Measurements from ENCODE around the gene OSGIN1. TPM values are rescaled to one million over a fixed set of nuclear protein-coding genes. Genes with fewer than 3 reads are reported as not detected.

OSGIN1 gene
- total RNA-seq, 1 experiment from 2014 or later: 1.7 TPM

DNA sequence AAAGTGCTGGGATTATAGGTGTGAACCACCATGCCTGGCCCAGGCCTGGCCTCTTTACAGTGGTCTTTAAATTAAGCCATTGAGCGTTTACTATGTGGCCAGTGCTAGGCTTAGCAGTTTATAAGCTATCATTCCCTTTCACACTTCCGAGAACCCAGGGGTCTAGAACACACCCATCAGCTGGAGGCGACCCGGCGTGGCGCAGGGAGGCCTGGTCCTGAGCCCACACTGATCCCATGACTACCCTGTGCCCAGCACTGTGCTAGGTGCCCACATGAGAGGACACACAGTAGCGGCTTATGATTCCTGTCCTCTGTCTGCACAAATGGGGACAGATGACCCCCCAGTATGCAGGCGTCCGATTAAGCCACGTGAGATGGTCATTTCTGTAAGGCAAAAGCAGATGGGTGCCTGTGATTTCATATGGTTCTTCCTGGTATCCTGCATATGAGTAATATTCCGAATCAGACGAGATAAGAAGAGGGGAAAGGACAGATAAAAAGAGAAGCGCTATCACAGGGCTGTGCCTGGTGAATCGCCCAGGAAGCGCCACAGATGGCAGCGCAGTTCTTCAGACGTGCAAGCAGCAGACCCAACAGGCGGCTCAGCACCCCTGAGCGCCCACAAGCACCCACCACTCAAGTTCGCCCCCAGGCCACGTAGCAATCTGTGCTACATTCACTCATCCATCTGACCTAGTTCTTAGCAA is 5.3 kb downstream of the OSGIN1 start:
- H3K36me3 Mint-ChIP-seq: no peaks in the 10 kb centered on the region
- POLR2A ChIA-PET: interaction anchor here (0.6 kb wide), 1 partner anchor 53 kb away, joined by 4 read pairs; no protein-coding TSS in a partner anchor
- H3K4me1 Mint-ChIP-seq: peaks cover 8% of the 10 kb centered on the region
- no peak for DNase-seq (ENCODE audit: low spot score)
- TF ChIP-seq ZBTB21 (CRISPR knock-in tag; IDR thresholded peaks at IDR 0.05; ENCODE audit: borderline replicate concordance) (no peak), NFE2L1 (CRISPR knock-in tag; IDR thresholded peaks at IDR 0.05) (no peak), GRHL2 (CRISPR knock-in tag; IDR thresholded peaks at IDR 0.05; ENCODE audit: insufficient replicate concordance, severe bottlenecking) (no peak), ERG (CRISPR knock-in tag; IDR thresholded peaks at IDR 0.05) (no peak), MAX (CRISPR knock-in tag; IDR thresholded peaks at IDR 0.05) (no peak), ZNF416 (CRISPR knock-in tag; IDR thresholded peaks at IDR 0.05) (no peak), PRRX2 (CRISPR knock-in tag; IDR thresholded peaks at IDR 0.05) (no peak), FOXK1 (CRISPR knock-in tag; IDR thresholded peaks at IDR 0.05) (no peak), ZNF121 (CRISPR knock-in tag; IDR thresholded peaks at IDR 0.05) (no peak), NR3C1 (CRISPR knock-in tag; conservative IDR thresholded peaks at IDR 0.05; ENCODE audit: low read depth) (no peak), HMGA2 (CRISPR knock-in tag; IDR thresholded peaks at IDR 0.05) (no peak), GTF2I (CRISPR knock-in tag; conservative IDR thresholded peaks at IDR 0.05) (no peak), MXD4 (CRISPR knock-in tag; IDR thresholded peaks at IDR 0.05; ENCODE audit: borderline replicate concordance) (no peak)
- CTCF ChIA-PET: interaction anchor here (1.0 to 4.9 kb wide), 6 partner anchors 12 to 109 kb away, joined by 3 to 131 read pairs (median 26); partner anchors contain the start of gene SLC38A8
- ATAC-seq: no peak
- no peaks in the 10 kb centered on the region for H3K9me3 Mint-ChIP-seq
- no peaks in the 10 kb centered on the region for H3K27me3 Mint-ChIP-seq (ENCODE audit: low read depth)
- H3K4me3 Mint-ChIP-seq: no peak overlapping the region
- no peak overlapping the region for H3K27ac Mint-ChIP-seq

DNA sequence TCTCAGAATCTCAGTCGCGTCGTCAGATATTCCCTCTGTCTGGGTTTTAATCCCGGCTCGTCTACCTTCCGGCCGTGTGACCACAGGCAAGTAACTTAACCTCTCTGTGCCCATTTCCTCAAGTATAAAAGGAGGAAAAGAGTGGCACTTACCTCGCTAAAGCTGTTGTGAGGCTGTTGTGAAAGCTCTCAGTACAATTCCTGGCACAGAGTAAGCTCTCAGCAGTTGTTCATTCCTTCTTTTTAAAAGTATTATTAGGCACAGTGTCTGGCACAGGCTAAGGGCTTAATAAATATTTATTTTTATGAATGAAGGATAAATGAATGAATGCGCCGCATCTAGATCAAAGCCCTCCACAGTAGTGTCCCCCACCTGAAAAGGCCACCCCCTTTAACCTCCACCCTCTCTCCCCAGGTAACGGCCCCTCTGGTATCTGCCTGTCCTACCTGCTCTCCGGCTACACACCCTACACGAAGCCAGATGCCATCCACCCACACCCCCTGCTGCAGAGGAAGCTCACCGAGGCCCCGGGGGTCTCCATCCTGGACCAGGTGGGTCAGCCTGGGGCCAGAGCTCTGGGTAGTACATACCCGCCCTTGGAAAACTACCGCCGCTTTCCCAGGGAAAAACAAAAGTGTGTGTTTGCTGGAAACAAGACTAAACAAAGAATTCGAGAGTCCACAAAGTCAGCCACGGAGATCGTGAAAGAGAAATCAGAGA is 6.0 kb downstream of the OSGIN1 start:
- H3K4me3 Mint-ChIP-seq: no peak overlapping the region
- ATAC-seq (no peak), DNase-seq (ENCODE audit: low spot score) (no peak)
- POLR2A ChIA-PET: no interaction called here
- no peaks in the 10 kb centered on the region for H3K36me3 Mint-ChIP-seq
- TF ChIP-seq ZNF121 (CRISPR knock-in tag; IDR thresholded peaks at IDR 0.05): no peak
- no peaks in the 10 kb centered on the region for H3K27me3 Mint-ChIP-seq (ENCODE audit: low read depth)
- CTCF ChIA-PET: interaction anchor here (1.4 to 4.9 kb wide), 2 partner anchors 86 to 107 kb away, joined by 4 to 131 read pairs; partner anchors contain the start of gene SLC38A8
- no peak overlapping the region for H3K27ac Mint-ChIP-seq
- H3K9me3 Mint-ChIP-seq: no peaks in the 10 kb centered on the region
- peaks cover 6% of the 10 kb centered on the region for H3K4me1 Mint-ChIP-seq

- DNase-seq (ENCODE audit: low spot score): no peak
- CTCF ChIA-PET: interaction anchor here (1.4 to 4.9 kb wide), 3 partner anchors 85 to 106 kb away, joined by 3 to 131 read pairs (median 4); partner anchors contain the start of gene SLC38A8
- Mint-ChIP-seq H3K36me3 (no peaks in the 10 kb centered on the region), H3K4me1 (no peaks in the 10 kb centered on the region), H3K27ac (no peak overlapping the region), H3K4me3 (no peak overlapping the region), H3K27me3 (ENCODE audit: low read depth) (no peaks in the 10 kb centered on the region), H3K9me3 (no peaks in the 10 kb centered on the region)
- ATAC-seq: no peak
- POLR2A ChIA-PET: no interaction called here
- TF ChIP-seq ATF1 (CRISPR knock-in tag; IDR thresholded peaks at IDR 0.05) (no peak), AR (CRISPR knock-in tag; IDR thresholded peaks at IDR 0.05) (no peak), FOXP4 (CRISPR knock-in tag; IDR thresholded peaks at IDR 0.05) (no peak), ZNF121 (CRISPR knock-in tag; IDR thresholded peaks at IDR 0.05) (no peak), KAT7 (CRISPR knock-in tag; IDR thresholded peaks at IDR 0.05; ENCODE audit: borderline replicate concordance) (no peak), TEAD1 (CRISPR knock-in tag; IDR thresholded peaks at IDR 0.05) (no peak), ELF4 (CRISPR knock-in tag; IDR thresholded peaks at IDR 0.05; ENCODE audit: low read depth) (no peak), ZNF423 (CRISPR knock-in tag; IDR thresholded peaks at IDR 0.05) (no peak)
- TF ChIP-seq, protein P1, sequence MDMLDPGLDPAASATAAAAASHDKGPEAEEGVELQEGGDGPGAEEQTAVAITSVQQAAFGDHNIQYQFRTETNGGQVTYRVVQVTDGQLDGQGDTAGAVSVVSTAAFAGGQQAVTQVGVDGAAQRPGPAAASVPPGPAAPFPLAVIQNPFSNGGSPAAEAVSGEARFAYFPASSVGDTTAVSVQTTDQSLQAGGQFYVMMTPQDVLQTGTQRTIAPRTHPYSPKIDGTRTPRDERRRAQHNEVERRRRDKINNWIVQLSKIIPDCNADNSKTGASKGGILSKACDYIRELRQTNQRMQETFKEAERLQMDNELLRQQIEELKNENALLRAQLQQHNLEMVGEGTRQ (CRISPR knock-in tag; IDR thresholded peaks at IDR 0.05): no peak
Observed at GRCh38 chr16:83959656-83960434, 6.8 kb downstream of the OSGIN1 start.

Data from WTC11 (cell line).